HuH-7.5 (cell line): ENCODE data around the gene SPEG.

Experiments used
- DNase-seq: peaks from one replicate; pipeline ENCODE4 v3.0.0; 2011; ENCODE audit warnings: low spot score

Gene SPEG

DNA sequence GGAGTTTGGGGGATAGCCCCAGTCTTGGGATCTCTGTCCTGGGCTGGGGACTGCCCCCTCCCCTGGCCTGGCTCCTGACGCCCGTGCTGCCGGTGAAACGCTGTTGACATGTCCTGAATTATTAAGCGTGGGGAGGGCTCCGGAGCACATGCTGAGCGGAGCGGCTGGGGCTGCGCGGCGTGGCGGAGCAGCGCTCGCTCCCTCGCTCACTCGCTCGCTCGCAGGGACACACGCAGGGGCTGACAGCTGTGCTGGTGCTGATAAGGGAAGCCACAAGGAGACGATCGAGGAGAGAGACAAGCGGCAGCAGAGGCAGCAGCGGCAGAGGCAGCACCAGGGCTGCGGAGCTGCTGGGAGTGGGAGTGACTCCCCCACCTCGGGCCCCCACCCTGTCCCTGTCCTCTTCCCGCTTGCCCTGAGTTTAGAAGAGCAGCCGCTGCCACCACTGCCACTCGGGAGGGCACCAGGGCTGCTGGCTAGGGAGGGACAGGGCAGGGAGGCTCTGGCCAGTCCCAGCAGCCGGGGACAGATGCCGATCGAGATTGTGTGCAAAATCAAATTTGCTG is 79.6 kb downstream of the SPEG start, which contains the start of gene ASIC4:
Gene ASIC4 (plus strand): TSS at position 287 of the 566 bp plus-strand sequence. CDS start 243 bp downstream, at position 530.
- no peak for DNase-seq

DNA sequence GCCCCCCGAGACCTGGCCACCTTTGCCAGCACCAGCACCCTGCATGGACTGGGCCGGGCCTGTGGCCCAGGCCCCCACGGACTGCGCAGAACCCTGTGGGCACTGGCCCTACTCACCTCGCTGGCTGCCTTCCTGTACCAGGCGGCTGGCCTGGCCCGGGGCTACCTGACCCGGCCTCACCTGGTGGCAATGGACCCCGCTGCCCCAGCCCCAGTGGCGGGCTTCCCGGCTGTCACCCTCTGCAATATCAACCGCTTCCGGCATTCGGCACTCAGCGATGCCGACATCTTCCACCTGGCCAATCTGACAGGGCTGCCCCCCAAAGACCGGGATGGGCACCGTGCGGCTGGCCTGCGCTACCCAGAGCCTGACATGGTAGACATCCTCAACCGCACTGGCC is 80.2 kb downstream of the SPEG start:
- DNase-seq = no peak

DNA sequence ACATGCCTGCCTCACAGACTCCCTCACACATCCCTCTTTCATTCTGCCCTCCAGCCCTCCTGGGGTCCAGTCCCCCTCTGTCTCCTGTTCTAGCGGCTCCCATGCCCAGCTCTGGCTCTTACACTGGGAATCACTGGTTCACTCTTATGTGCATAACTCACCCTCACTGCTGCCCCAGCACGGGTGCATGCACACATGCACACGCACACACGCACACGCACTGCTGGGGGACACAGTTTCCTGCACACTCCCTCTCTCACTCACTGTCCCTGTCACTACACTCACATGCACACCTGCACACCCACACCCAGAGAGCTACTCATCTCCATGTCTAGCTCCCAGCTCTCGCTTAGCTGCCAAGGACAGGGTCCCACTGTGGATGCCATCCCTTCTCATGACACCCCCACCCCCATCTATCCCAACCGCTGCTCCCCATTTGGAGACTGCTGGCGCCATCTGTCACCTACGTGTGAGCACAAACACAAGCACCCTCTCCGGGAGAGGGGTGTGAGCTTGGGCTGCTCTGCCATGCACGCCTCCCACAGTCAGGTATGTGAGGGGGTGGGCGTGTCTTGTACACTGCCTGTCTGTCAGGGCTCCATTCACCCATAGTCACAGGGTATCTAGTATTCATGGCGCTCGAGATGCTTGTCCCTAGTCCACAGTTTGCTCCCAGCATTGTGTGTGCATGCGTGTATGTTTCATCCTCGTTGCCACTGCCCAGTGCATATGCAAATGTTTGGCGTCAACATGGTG is 81.4 kb downstream of the SPEG start:
- no peak for DNase-seq

DNA sequence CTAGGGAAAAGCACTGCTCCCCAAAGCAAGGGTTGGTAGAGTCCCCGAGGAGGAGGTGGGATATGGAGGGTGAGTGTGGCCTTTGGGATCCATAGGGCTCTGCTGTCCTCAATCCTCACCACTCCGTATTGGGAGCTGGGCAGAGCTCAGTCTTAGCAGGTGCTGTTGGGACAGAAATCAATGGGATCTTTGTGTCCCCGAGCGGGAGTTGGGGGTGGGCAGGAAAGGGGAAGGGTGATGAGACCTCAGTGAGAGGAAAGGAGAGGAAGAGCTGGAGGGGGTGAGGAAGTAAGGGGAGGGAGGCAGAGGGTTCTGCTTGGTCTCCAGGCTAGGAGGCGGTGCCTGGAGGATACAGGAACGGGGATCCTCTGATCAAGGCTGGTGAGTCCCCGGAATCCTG is 82.2 kb downstream of the SPEG start:
- no peak for DNase-seq

DNA sequence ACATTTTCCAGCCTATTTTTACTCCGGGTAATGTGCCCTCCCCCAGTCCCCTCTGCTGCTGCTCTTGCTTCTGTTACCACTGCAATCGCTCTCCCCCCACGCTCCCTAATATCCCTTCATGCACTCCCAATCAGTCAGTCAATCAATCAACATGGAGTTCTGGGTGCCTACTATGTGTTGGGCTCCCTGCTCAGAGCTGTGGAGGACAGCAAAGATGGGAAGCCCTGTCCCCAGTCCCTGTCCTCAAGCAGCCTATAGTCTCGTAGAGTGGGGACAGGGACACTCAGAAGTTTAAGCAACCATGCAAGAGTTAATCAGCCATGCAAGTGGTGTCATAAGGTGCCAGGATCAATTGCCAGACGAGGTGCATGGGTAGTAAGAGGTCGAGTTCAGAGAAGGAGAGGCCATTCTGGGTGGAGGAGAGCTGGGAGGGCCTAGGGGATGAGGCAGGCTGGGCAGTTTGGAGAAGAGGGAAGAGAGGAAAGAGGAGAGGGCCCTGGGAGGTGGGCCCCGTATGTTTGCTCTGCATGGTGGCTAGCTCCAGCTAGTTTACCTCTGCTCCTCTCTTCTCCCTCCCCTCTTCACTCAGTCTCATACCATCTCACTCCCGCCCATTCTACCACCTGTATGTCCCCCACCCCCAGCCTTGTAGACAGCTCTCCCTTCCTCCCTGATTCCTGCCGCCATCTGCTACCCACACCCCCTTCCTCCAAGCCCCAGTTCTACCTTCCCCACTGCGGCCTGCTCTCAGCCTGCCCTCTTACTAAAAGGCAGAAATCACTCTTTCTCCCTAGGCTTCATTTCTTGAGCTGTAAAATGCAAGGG is 83.5 kb downstream of the SPEG start:
- no peak for DNase-seq

DNA sequence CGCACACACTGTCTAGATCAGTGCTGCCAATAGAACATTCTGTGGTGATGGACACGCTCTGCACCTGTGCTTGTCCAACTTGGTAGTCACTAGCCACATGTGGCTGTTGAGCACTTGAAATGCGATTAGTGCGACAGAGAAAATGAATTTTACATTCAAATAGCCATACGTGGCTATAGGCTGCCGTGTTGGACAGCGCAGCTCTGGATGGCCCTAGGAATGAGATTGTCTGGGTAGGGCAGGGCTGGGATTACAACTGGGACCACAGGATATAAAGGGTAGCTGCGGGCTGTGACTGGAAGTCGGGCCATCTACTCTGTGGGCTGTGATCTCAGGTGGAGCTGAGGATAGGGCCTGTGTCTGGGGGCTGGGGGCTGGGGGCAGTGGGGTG is 84.9 kb downstream of the SPEG start:
- no peak for DNase-seq

DNA sequence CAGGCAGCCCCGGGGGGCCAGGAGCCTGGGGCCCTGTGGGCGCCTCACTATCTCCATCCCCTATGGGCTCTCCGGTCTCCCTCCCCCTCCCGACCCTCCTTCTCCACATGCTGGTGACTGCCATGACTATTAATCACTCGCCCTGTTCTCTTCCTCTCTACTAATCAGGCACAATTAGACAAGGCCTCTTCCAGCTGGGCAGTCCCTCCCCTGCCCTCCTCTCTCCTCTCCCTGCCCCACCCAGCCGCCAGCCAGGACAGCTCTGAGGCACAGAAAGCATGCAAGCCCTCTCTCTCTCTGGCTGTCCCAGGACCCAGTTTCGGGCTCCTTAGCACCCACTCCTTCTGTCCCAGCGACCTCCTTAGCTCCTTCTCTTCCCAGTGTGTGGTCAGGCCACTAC is 85.4 kb downstream of the SPEG start:
- no peak for DNase-seq

DNA sequence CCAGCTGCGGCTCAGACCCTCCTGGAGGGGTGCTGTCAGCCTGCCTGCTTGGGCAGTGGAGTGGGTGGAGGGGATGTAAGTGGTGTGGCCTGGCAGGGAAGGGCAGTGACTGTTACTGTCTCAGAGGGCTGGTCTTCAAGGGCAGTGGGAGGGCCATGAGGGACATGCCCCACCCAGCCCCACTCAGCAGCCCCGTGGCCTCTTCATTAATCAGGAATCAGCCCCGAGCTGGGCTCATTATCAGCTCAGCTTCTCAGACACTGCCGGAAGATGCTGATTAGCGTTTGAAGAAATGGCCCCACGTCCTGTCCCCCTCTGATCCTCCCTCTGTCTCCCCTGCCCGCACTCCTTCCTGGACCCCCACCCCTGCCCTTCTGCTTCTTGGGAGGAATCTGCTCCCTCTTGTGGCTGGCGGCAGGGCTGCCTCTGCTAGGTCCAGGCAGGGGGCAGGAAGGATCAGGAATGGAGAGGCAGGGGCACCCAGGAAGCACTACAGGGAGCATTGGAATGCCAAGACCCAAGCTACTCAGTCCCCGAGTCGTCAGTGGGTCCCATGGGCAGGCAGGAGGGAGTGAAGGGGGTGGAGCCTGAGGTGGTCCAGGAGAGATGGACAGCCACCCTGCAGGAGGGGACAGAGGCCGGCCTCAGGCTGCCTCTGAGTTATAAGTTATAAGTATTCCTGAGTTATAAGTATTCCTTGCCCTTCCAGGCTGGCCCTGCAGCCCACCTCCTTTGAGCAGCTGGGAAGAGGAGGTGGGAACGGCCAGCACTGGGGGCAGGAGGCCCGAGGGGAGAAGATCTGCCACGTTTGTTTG is 86.6 kb downstream of the SPEG start:
- DNase-seq = peak; percentile 83

DNA sequence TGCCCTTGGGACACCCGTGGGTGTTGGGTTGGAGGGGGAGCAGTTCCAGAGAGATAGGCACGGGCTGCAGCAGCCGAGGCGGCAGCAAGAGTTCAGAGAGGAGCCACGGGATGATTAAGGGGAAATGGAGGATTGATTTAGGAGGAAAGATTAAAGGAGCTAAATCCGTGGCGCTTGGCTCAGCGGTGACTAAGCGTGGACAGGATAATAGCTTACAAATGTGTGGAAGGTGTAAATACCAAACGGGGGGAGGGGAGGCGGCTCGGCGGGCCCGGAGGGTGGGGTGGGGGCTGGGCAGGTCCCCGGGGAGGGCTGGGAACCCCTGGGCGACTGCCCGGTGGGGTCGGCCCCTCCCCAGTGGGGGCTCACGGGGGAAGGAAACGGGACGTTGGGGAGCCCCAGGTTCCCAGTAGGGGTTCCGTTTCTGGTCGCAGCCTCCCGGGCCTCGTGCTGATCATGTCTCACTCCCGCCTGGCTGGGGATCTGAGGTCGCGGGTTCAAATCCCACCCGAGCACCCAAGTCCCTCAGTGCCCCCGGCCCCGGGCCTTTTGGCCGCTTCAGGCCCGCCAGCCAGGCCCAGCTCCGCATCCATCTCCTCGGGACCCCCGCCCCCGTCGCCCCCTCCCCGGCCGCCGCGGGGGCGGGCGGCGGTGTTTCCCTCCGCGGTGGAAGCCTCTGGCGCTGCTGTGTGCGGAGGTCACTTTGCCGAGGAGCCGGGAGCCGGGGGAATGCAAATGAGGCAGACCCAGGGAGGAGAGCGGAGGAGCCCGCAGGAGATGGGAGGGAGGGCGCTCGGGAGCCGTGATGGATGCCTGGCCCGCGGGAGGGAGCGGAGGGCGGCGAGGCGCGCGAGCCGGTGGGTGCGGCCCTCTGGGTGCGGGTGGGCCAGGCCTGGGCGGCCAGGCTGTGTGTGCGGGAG is 87.7 kb downstream of the SPEG start:
- DNase-seq = peak; percentile 57

DNA sequence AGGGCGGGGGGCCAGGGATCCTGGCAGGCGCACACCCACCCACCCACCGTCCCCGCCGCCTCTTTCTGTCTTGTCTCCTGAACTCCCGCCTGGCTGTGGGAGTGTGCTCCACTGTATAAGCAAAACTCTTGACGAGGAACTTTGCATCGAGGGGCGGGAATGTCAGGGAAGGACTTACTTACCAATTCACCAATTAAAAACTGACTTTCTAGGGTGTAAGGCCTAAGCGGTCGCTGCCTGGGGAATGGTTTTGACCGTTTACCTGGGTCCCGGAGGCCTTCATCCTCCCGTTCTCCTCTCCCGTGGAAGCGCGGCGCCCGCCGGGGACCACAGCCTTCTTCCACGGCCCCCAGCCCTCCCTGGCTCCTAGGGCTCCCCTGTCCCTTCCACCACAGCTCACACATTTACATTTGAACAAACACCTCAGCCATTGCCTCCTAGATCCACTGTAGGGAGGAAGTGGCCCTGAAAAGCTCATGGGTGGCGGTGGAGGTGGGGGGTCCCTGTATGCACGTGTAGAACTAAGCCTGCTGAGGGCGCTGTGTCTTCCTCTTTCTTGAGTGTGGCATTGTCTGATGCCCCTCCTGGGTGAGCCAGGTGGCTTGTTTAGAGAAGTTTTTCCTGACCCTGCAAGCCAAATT is 88.5 kb downstream of the SPEG start:
- no peak for DNase-seq

DNA sequence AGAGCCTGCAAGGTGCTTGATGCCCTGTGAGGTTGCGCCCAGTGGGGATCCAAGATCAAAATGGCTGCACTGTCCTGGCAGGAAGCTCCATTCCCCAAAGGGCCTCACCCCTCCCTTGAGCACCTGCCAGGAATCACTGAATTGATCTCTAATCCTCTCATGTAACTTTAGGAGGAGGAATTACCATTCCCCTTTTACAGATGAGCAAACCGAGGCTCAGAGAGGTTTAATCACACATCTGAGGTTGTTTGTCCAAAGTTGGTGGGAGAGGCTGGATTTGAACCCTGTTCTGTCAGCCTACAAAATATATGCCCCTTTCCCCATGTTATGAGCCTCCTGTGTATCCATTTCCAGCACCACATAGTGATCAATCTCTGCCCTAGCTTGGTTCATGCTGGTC is 90.2 kb downstream of the SPEG start:
- DNase-seq = no peak

DNA sequence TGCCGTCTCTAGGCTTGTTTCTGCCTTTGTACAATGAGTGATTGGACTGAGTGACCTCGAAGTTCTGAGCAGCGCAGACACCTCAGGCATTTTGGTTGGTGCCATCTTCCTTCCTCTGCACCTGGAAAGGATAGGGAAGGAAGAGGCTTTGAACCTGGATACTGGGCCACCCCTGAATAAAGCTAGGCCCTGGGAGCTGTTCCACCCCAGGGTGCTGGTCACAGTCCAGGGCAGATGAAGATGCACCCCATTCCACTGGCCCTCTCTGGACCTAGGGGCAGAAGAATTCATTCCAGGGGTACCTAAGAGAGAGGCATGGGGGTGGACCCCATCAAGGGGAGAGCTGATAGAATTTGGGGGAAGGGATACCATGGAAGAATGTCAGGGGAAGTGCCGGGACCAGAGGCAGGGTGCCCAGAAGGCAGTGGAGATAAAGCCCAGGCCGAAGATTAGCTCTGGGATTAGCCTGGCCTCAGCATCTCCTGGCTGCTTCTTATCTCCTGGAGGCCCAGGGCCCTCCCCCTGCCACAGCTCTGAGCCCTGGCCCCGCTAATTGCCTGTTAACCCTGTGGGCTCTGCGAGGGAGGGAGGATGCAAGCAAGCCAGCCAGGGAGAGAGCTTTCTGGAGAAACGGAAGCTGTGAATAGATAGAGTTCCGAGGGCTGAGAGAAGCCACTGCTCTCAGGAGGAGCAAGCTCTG is 91.0 kb downstream of the SPEG start:
- DNase-seq = no peak

DNA sequence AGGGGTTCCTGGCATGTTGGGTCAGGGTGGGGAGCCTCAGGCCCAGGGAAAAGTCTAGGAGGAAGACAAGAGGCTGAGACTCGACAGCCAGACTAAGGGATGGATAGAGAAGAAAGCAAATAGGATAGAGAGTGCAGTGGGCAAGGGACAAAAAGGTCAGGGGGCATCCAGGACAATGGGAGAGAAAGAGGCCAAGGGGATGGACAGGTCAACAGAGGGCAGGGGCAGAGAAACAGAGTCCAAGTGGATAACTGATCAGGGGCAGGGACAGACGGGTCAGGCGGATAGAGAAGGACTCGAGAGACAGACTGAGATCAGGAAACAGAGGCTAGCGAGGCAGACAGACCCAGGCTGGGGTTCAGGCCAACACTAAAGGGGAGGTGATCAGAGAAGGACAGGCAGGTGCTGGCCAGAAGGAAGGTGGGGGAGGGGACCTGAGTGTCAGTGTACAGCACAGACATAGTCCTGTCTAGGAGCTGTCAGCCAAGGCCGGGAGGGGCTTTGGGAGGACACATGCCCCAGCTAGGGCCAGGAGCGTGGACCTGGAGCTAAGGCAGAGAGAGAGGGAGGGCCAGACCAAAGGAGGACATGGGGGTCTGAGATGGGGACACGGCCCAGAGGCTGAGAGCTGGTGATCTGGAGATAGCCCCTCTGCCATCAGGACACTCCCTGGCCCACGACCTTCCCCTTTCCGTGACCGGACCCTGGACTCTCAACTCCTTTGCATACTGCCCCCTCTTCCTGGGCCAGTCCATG is 91.9 kb downstream of the SPEG start:
- no peak for DNase-seq

DNA sequence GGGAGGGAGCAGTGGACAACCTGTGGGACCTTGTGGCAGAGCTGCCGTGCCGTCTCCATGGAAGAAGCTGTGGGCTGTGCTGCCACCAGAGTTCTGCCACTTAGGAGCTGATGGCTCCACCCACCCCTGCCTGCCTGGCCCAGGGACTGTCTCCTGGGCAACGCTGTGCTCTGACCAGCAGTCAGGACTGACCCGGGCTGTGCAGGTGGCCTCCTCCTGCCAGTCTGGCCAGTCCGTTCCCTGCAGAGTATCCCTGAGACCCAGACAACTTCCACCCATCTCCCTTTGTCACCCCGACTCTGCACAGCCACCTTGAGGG is 92.4 kb downstream of the SPEG start:
- DNase-seq = no peak

DNA sequence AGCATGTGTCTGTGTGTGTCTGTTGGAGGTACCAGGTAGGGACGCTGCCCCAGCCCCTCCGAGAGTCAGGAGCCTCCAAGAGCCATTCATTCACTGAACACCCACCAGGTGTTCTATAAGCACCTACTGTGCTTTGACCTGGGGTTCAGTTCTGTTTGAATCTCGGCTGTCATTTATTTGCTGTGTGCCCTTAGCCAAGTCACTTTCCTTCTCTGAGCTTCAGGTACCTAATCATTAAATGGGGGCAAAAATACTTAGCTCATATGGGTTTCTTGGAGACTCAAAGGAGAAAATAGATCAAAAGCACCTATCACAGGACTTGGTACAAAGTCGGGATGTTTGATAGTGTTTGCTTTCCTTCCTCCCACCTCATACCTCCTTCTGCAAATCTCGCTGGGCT is 92.8 kb downstream of the SPEG start:
- no peak for DNase-seq

DNA sequence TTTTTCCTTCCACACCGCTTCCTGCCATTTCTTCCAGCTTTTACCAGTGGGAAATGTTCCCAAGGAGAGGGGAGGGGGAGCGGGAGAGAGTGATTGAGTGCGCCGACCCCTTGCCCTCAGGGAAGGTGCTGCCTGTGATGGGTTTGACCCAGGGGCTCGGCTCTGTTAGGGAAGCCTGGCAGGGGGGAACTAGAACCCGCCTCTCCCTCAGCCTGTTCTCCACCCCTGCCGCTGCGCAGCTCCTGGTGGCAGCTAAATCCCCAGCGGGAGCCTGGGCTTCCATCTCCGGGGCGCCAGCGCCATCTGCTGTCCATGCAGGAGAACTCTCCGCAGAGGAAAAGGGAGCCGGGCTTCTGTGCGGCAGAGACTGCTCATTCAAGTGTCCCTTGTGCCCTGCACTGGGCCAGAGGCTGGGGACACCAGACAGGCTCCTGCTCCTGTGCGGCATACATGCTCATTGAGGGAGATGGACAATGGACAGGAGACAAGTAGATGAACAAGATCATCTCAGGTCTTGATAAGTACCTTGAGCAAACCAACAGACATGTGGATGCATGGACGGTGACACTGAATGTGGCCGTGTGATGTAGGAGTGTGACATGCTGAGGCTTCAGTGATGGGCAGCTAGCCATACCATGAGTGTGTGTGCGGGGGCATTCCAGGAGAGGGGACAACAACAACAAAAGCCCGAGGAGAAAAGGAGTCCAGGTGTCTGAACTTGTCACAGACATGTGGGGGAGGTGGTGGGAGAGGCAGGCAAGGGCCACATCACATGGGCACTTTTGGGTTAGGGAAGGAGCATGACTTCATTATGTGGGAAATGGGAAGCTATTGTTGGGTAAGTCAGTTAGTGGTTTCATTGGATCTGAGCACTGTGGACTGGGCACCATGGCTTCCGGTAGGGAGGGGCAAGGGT is 95.7 kb downstream of the SPEG start:
- peak; percentile 98 for DNase-seq

DNA sequence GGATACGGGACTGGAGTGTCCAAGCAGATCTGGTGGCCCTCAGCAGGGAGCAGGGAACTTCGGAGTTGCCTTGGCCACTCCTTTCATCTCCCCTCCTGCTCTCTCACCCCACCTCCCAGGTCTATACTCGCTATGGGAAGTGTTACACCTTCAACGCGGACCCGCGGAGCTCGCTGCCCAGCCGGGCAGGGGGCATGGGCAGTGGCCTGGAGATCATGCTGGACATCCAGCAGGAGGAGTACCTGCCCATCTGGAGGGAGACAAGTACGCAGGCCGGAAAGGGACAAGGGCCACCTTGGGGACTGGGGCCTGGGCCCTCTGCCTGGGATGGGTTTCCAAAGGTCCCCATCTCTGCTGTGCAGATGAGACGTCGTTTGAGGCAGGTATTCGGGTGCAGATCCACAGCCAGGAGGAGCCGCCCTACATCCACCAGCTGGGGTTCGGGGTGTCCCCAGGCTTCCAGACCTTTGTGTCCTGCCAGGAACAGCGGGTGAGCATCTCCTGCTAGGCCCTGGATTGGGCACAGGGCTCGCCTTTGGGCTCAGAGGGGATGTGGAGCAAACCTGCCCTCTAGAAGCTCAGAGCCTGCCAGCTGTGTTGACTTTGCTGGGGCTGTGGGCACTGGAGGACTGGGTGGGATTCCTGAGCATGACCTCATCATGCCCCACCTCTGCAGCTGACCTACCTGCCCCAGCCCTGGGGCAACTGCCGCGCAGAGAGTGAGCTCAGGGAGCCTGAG is 97.2 kb downstream of the SPEG start:
- no peak for DNase-seq

DNA sequence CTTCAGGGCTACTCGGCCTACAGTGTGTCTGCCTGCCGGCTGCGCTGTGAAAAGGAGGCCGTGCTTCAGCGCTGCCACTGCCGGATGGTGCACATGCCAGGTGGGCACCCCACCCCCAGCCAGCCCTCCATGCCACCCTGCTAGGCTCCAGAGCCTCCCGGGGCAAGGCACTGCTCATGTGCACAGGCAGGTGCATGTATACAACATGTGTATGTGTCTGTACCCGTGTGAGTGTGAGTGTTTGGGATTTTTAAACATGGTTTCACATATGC is 97.7 kb downstream of the SPEG start:
- DNase-seq = no peak
